ENCODE measurements around the gene CBY1. TPM values are rescaled to one million over a fixed set of nuclear protein-coding genes. Genes with fewer than 3 reads are reported as not detected.

The CBY1 gene
- total and polyA plus RNA-seq, 2 donors (not counting 1 experiment from before 2014, with no cell fraction given): 14.5 to 42.3 TPM

GRCh38 chr22:38716271-38716670 lies 59.8 kb downstream of the CBY1 start:
- no peaks in the 10 kb centered on the region for H4K20me1 ChIP-seq (ENCODE audit: control insufficient read depth, extremely low read depth, insufficient read depth, low read length)
- no peak overlapping the region for H3K9ac ChIP-seq (ENCODE audit: insufficient read depth, low read length)
- peaks cover 38% of the 10 kb centered on the region for H3K79me2 ChIP-seq (ENCODE audit: control insufficient read depth, insufficient read depth, low read length)

GRCh38 chr22:38716826-38717225 lies 60.4 kb downstream of the CBY1 start:
- DNase-seq (ENCODE audit: low read depth in 2 of 2): no peak
- Histone ChIP-seq H4K20me1 (ENCODE audit: control insufficient read depth, extremely low read depth, insufficient read depth, low read length) (no peaks in the 10 kb centered on the region), H3K9ac (ENCODE audit: insufficient read depth, low read length) (no peak overlapping the region), H3K4me3 (replicated peaks in 1 of 4; ENCODE audit: control extremely low read depth in 1 of 4, insufficient read depth in 1 of 4, low read depth in 3 of 4, low read length in 4 of 4) (no peak overlapping the region), H3K27ac (ENCODE audit: insufficient read depth, low read length) (no peak overlapping the region), H2AFZ (ENCODE audit: low read length) (no peak overlapping the region), H3K4me2 (ENCODE audit: extremely low read depth, insufficient read depth, low read length) (no peak overlapping the region), H3K36me3 (ENCODE audit: control insufficient read depth, insufficient read depth, low read length) (peaks cover 8% of the 10 kb centered on the region), H3K79me2 (ENCODE audit: control insufficient read depth, insufficient read depth, low read length) (peaks cover 35% of the 10 kb centered on the region), H3K9me3 (ENCODE audit: control insufficient read depth, insufficient read depth, low read depth, low read length) (no peaks in the 10 kb centered on the region), H3K4me1 (ENCODE audit: control insufficient read depth, extremely low read depth, insufficient read depth, low read length) (peaks cover 5% of the 10 kb centered on the region), H3K27me3 (ENCODE audit: control insufficient read depth, insufficient read depth, low read length) (no peaks in the 10 kb centered on the region)
- TF ChIP-seq EZH2 (IDR thresholded peaks at IDR 0.05; ENCODE audit: low read length, missing control alignments) (no peak), CTCF (conservative IDR thresholded peaks at IDR 0.05 in 1 of 2, IDR thresholded peaks at IDR 0.05 in 1 of 2; ENCODE audit: low read depth in 1 of 2, low read length in 2 of 2) (no peak)

More at GRCh38 chr22:38716271-38716670, 59.8 kb downstream of the CBY1 start:
- no peak overlapping the region for H2AFZ ChIP-seq (ENCODE audit: low read length)
- H3K36me3 ChIP-seq (ENCODE audit: control insufficient read depth, insufficient read depth, low read length): peaks cover 7% of the 10 kb centered on the region
- no peak overlapping the region for H3K4me3 ChIP-seq (replicated peaks in 1 of 4; ENCODE audit: control extremely low read depth in 1 of 4, insufficient read depth in 1 of 4, low read depth in 3 of 4, low read length in 4 of 4)
- H3K27me3 ChIP-seq (ENCODE audit: control insufficient read depth, insufficient read depth, low read length): no peaks in the 10 kb centered on the region
- peaks cover 5% of the 10 kb centered on the region for H3K4me1 ChIP-seq (ENCODE audit: control insufficient read depth, extremely low read depth, insufficient read depth, low read length)
- H3K27ac ChIP-seq (ENCODE audit: insufficient read depth, low read length): no peak overlapping the region
- H3K9me3 ChIP-seq (ENCODE audit: control insufficient read depth, insufficient read depth, low read depth, low read length): no peaks in the 10 kb centered on the region
- no peak overlapping the region for H3K4me2 ChIP-seq (ENCODE audit: extremely low read depth, insufficient read depth, low read length)
- TF ChIP-seq CTCF (conservative IDR thresholded peaks at IDR 0.05 in 1 of 2, IDR thresholded peaks at IDR 0.05 in 1 of 2; ENCODE audit: low read depth in 1 of 2, low read length in 2 of 2) (no peak), EZH2 (IDR thresholded peaks at IDR 0.05; ENCODE audit: low read length, missing control alignments) (no peak)
- DNase-seq (ENCODE audit: low read depth in 2 of 2): no peak

- peaks cover 31% of the 10 kb centered on the region for H3K79me2 ChIP-seq (ENCODE audit: control insufficient read depth, insufficient read depth, low read length)
- H3K9me3 ChIP-seq (ENCODE audit: control insufficient read depth, insufficient read depth, low read depth, low read length): no peaks in the 10 kb centered on the region
- no peaks in the 10 kb centered on the region for H4K20me1 ChIP-seq (ENCODE audit: control insufficient read depth, extremely low read depth, insufficient read depth, low read length)
- no peak overlapping the region for H3K4me3 ChIP-seq (replicated peaks in 1 of 4; ENCODE audit: control extremely low read depth in 1 of 4, insufficient read depth in 1 of 4, low read depth in 3 of 4, low read length in 4 of 4)
- H2AFZ ChIP-seq (ENCODE audit: low read length): no peak overlapping the region
- no peak for DNase-seq (ENCODE audit: low read depth in 2 of 2)
- peaks cover 5% of the 10 kb centered on the region for H3K4me1 ChIP-seq (ENCODE audit: control insufficient read depth, extremely low read depth, insufficient read depth, low read length)
- H3K36me3 ChIP-seq (ENCODE audit: control insufficient read depth, insufficient read depth, low read length): peaks cover 8% of the 10 kb centered on the region
- H3K27ac ChIP-seq (ENCODE audit: insufficient read depth, low read length): no peak overlapping the region
- no peak overlapping the region for H3K4me2 ChIP-seq (ENCODE audit: extremely low read depth, insufficient read depth, low read length)
- H3K9ac ChIP-seq (ENCODE audit: insufficient read depth, low read length): no peak overlapping the region
- H3K27me3 ChIP-seq (ENCODE audit: control insufficient read depth, insufficient read depth, low read length): no peaks in the 10 kb centered on the region
- no peak for TF ChIP-seq EZH2 (IDR thresholded peaks at IDR 0.05; ENCODE audit: low read length, missing control alignments)
- TF ChIP-seq CTCF (conservative IDR thresholded peaks at IDR 0.05 in 1 of 2, IDR thresholded peaks at IDR 0.05 in 1 of 2; ENCODE audit: low read depth in 1 of 2, low read length in 2 of 2): no peak
These were observed 60.8 kb downstream of the CBY1 start for GRCh38 chr22:38717244-38717643.

All from fibroblast of lung (primary cell).